AG04449 (cell line): ENCODE results near the gene TCP1.
"Not testable (repeated sequence)": the region's sequence is repeated elsewhere in the genome, so short reads cannot be mapped to it uniquely, and the experiment has no call there.

Source experiments
- CTCF ChIA-PET: fragments of 350-600 bp; formaldehyde crosslinking; extraction: SDS; loops from one replicate; lab custom pipeline; 2021; ENCODE audit warnings: antibody characterized with exemption; lab: Yijun Ruan, JAX
- POLR2A ChIA-PET: fragments of 400-600, 350-600 bp; formaldehyde crosslinking; extraction: SDS; loops from one replicate; lab custom pipeline; 2020; ENCODE audit warnings: antibody characterized with exemption, inconsistent platforms; lab: Yijun Ruan, JAX
- DNase-seq: peaks from one replicate; pipeline ENCODE4 v3.0.0-alpha.2; 2010; ENCODE audit warnings: low read depth, low spot score
- H3K4me3 ChIP-seq: 2 replicates; pipeline ENCODE4 v1.5.1; 2011; ENCODE audit warnings: low read depth, mild to moderate bottlenecking, control low read depth, low read length
- CTCF ChIP-seq: IDR thresholded peaks from one replicate; pipeline ENCODE4 v1.5.1; 2011; ENCODE audit warnings: mild to moderate bottlenecking, moderate library complexity, low read length, control low read depth, inconsistent platforms; ENCODE audit not compliant: insufficient read depth; ENCODE audit errors: missing control alignments

Gene TCP1

GRCh38 chr6:159745081-159745480 is 44.3 kb downstream of the TCP1 start:
- H3K4me3 ChIP-seq: no peak overlapping the region
- TF ChIP-seq CTCF: no peak
- POLR2A ChIA-PET: no interaction called here
- DNase-seq: no peak
- CTCF ChIA-PET: no interaction called here

- no peak for TF ChIP-seq CTCF
- no peak for DNase-seq
- no peak overlapping the region for H3K4me3 ChIP-seq
- ChIA-PET POLR2A (no interaction called here), CTCF (no interaction called here)
Measured at GRCh38 chr6:159742165-159742564, 47.2 kb downstream of the TCP1 start.

- no peak for DNase-seq
- no peak for TF ChIP-seq CTCF
- no peak overlapping the region for H3K4me3 ChIP-seq
- CTCF ChIA-PET: interaction anchor here (0.6 to 1.0 kb wide), 2 partner anchors 10 to 19 kb away, joined by 3 to 4 read pairs; no protein-coding TSS in a partner anchor
- POLR2A ChIA-PET: no interaction called here
Measured at GRCh38 chr6:159739341-159739740, 50.1 kb downstream of the TCP1 start.

- DNase-seq: no peak
- ChIA-PET POLR2A (no interaction called here), CTCF (interaction anchor here (1.8 kb wide), 1 partner anchor 8 kb away, joined by 12 read pairs; no protein-coding TSS in a partner anchor)
- H3K4me3 ChIP-seq: no peak overlapping the region
- no peak for TF ChIP-seq CTCF
Measured at GRCh38 chr6:159736908-159737307, 52.5 kb downstream of the TCP1 start.

- CTCF ChIA-PET: interaction anchor here (1.8 to 2.0 kb wide), 2 partner anchors 13 to 42 kb away, joined by 6 to 8 read pairs; no protein-coding TSS in a partner anchor
- POLR2A ChIA-PET, DNase-seq, H3K4me3 ChIP-seq: not testable (repeated sequence)
Measured at GRCh38 chr6:159733395-159733794, 56.0 kb downstream of the TCP1 start.

GRCh38 chr6:159732550-159732949 is 56.9 kb downstream of the TCP1 start:
- ChIA-PET CTCF (interaction anchor here (0.7 to 2.0 kb wide), 2 partner anchors 12 to 41 kb away, joined by 3 to 8 read pairs; no protein-coding TSS in a partner anchor), POLR2A (interaction anchor here (1.2 kb wide), 1 partner anchor 57 kb away, joined by 3 read pairs; no protein-coding TSS in a partner anchor)
- DNase-seq, H3K4me3 ChIP-seq: not testable (repeated sequence)

- no peak overlapping the region for H3K4me3 ChIP-seq
- TF ChIP-seq CTCF: no peak
- ChIA-PET POLR2A (no interaction called here), CTCF (interaction anchor here (2.3 to 3.0 kb wide), 2 partner anchors 10 to 39 kb away, joined by 11 to 13 read pairs; no protein-coding TSS in a partner anchor)
- DNase-seq: no peak
Measured at GRCh38 chr6:159730332-159730676, 59.1 kb downstream of the TCP1 start.
